T-helper 1 cell treated with Interleukin-12 subunit alpha and Interleukin-12 subunit beta and Interleukin-4 antibody, amounts not matched to agents 30 μg/mL and 1 μg/mL, for 36 hours (primary cell): ENCODE data around the gene TAGLN.

Experiments
- H3K27ac Mint-ChIP-seq: one replicate; pipeline ENCODE4 v1.8.0; 2021; ENCODE audit warnings: mild to moderate bottlenecking, mixed read lengths
- H3K27me3 Mint-ChIP-seq: one replicate; pipeline ENCODE4 v1.8.0; 2021; ENCODE audit warnings: low read depth, mixed read lengths
- H3K36me3 Mint-ChIP-seq: one replicate; pipeline ENCODE4 v1.8.0; 2021; ENCODE audit warnings: low read depth, mixed read lengths
- H3K4me1 Mint-ChIP-seq: one replicate; pipeline ENCODE4 v1.8.0; 2021; ENCODE audit warnings: low read depth, mixed read lengths
- H3K4me3 Mint-ChIP-seq: one replicate; pipeline ENCODE4 v1.8.0; 2021; ENCODE audit warnings: mild to moderate bottlenecking, moderate library complexity, mixed read lengths
- H3K9me3 Mint-ChIP-seq: one replicate; pipeline ENCODE4 v1.8.0; 2021; ENCODE audit warnings: mixed read lengths

TAGLN gene

DNA sequence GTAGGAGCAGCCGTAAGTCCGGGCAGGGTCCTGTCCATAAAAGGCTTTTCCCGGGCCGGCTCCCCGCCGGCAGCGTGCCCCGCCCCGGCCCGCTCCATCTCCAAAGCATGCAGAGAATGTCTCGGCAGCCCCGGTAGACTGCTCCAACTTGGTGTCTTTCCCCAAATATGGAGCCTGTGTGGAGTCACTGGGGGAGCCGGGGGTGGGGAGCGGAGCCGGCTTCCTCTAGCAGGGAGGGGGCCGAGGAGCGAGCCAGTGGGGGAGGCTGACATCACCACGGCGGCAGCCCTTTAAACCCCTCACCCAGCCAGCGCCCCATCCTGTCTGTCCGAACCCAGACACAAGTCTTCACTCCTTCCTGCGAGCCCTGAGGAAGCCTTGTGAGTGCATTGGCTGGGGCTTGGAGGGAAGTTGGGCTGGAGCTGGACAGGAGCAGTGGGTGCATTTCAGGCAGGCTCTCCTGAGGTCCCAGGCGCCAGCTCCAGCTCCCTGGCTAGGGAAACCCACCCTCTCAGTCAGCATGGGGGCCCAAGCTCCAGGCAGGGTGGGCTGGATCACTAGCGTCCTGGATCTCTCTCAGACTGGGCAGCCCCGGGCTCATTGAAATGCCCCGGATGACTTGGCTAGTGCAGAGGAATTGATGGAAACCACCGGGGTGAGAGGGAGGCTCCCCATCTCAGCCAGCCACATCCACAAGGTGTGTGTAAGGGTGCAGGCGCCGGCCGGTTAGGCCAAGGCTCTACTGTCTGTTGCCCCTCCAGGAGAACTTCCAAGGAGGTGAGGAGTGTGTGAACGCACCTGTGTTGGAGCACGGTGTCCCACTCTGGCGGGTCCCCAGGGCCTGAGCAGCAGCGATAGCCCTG is at the start of gene TAGLN:
TAGLN (plus strand) TSS at position 318 of the 863 bp plus-strand sequence. CDS start 3,644 bp downstream, outside the sequence.
- Mint-ChIP-seq H3K9me3 (no peaks in the 10 kb centered on the region), H3K4me1 (no peaks in the 10 kb centered on the region), H3K36me3 (peaks cover 7% of the 10 kb centered on the region), H3K4me3 (no peak within 1 kb of the TSS), H3K27me3 (no peaks in the 10 kb centered on the region), H3K27ac (no peak within 1 kb of the TSS)

GRCh38 chr11:117152066-117152465 is 47.1 kb upstream of the TAGLN start:
- Mint-ChIP-seq H3K27ac (no peak overlapping the region), H3K36me3 (peaks cover 13% of the 10 kb centered on the region), H3K4me3 (no peak overlapping the region), H3K9me3 (no peaks in the 10 kb centered on the region), H3K4me1 (peaks cover 9% of the 10 kb centered on the region), H3K27me3 (no peaks in the 10 kb centered on the region)

DNA sequence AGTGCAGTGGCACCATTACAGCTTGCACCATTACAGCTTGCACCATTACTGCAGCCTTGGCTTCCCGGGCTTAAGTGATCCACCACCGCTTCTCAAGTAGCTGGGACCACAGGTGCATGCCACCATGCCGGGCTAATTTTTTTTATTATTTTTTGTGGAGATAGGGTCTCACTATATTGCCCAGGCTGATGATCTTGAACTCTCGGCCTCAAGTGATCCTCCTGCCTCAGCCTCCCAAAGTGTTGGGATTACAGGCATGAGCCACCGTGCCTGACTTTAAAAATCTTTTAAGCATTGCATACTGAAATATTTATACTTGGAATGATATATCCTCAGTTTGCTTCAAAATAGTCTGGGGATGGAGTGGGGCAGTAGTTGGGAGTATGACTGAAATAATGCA is 44.7 kb upstream of the TAGLN start:
- H3K27me3 Mint-ChIP-seq = no peaks in the 10 kb centered on the region
- H3K36me3 Mint-ChIP-seq = peaks cover 12% of the 10 kb centered on the region
- H3K4me3 Mint-ChIP-seq = no peak overlapping the region
- H3K27ac Mint-ChIP-seq = no peak overlapping the region
- H3K4me1 Mint-ChIP-seq = peaks cover 7% of the 10 kb centered on the region
- H3K9me3 Mint-ChIP-seq = no peaks in the 10 kb centered on the region

DNA sequence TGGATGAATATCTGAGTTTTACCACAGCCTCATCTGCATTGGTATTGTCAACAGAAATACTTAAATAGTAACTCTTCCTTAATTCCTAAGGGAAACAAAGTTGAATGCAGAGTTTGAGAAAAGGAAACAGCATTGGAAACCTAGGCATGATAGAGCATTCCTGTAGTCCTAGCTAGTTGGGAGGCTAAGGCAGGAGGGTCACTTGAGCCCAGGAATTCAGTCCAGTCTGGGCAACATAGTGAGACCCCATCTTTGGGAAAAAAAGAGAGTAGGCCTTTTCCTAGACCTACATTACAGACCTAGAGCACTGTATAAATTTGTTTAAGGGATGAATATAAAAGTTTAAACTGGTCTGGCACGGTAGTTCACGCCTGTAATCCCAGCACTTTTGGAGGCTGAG is 41.7 kb upstream of the TAGLN start:
- Mint-ChIP-seq H3K4me1 (peaks cover 7% of the 10 kb centered on the region), H3K4me3 (no peak overlapping the region), H3K27me3 (no peaks in the 10 kb centered on the region), H3K27ac (no peak overlapping the region), H3K36me3 (peaks cover 17% of the 10 kb centered on the region), H3K9me3 (no peaks in the 10 kb centered on the region)

- Mint-ChIP-seq H3K9me3 (no peaks in the 10 kb centered on the region), H3K4me3 (no peak overlapping the region), H3K4me1 (peaks cover 6% of the 10 kb centered on the region), H3K27ac (no peak overlapping the region), H3K27me3 (no peaks in the 10 kb centered on the region), H3K36me3 (peaks cover 25% of the 10 kb centered on the region)
Measured at GRCh38 chr11:117159892-117160291, 39.3 kb upstream of the TAGLN start.

GRCh38 chr11:117160826-117161225 is 38.3 kb upstream of the TAGLN start:
- H3K4me3 Mint-ChIP-seq = no peak overlapping the region
- peaks cover 6% of the 10 kb centered on the region for H3K4me1 Mint-ChIP-seq
- no peak overlapping the region for H3K27ac Mint-ChIP-seq
- H3K9me3 Mint-ChIP-seq = no peaks in the 10 kb centered on the region
- H3K27me3 Mint-ChIP-seq = no peaks in the 10 kb centered on the region
- H3K36me3 Mint-ChIP-seq = peaks cover 27% of the 10 kb centered on the region

- Mint-ChIP-seq H3K27ac (no peak overlapping the region), H3K36me3 (peaks cover 31% of the 10 kb centered on the region), H3K4me1 (peaks cover 4% of the 10 kb centered on the region)
Measured at GRCh38 chr11:117166491-117166890, 32.7 kb upstream of the TAGLN start.

DNA sequence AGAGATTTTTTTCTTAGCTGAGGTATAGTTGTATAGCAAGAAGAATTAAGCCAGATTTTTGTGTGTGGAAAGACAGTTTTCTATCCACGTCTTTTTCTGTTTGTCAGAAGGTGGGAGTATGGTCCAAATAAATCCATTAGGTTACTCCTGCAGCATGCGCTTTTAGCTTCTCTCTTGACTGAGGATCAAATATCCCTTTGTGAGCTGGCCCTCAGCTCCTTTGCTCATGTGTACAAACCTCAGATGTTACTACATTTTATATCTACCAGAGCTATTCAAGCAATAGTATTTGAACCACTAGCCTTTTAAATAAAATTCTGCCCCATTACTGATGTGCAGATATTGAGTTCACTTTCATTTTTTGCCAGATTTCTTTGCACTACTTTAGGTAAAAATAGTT is 29.4 kb upstream of the TAGLN start:
- no peaks in the 10 kb centered on the region for H3K27me3 Mint-ChIP-seq
- H3K9me3 Mint-ChIP-seq = no peaks in the 10 kb centered on the region
- H3K4me3 Mint-ChIP-seq = no peak overlapping the region
- peaks cover 22% of the 10 kb centered on the region for H3K36me3 Mint-ChIP-seq
- no peak overlapping the region for H3K27ac Mint-ChIP-seq
- H3K4me1 Mint-ChIP-seq = peaks cover 7% of the 10 kb centered on the region

More at GRCh38 chr11:117166491-117166890, 32.7 kb upstream of the TAGLN start:
- Mint-ChIP-seq H3K9me3 (no peaks in the 10 kb centered on the region), H3K4me3 (no peak overlapping the region), H3K27me3 (no peaks in the 10 kb centered on the region)

- Mint-ChIP-seq H3K27me3 (no peaks in the 10 kb centered on the region), H3K9me3 (no peaks in the 10 kb centered on the region), H3K4me3 (no peak overlapping the region), H3K27ac (no peak overlapping the region), H3K36me3 (peaks cover 22% of the 10 kb centered on the region), H3K4me1 (peaks cover 7% of the 10 kb centered on the region)
Measured at GRCh38 chr11:117170210-117170609, 29.0 kb upstream of the TAGLN start.

- no peaks in the 10 kb centered on the region for H3K27me3 Mint-ChIP-seq
- H3K27ac Mint-ChIP-seq = no peak overlapping the region
Measured at GRCh38 chr11:117171007-117171403, 28.2 kb upstream of the TAGLN start.

GRCh38 chr11:117171404-117172061 is 27.6 kb upstream of the TAGLN start:
- H3K27ac Mint-ChIP-seq = no peak overlapping the region
- H3K9me3 Mint-ChIP-seq = no peaks in the 10 kb centered on the region
- H3K4me3 Mint-ChIP-seq = no peak overlapping the region
- peaks cover 18% of the 10 kb centered on the region for H3K36me3 Mint-ChIP-seq
- peaks cover 7% of the 10 kb centered on the region for H3K4me1 Mint-ChIP-seq
- H3K27me3 Mint-ChIP-seq = no peaks in the 10 kb centered on the region

More at GRCh38 chr11:117171007-117171403, 28.2 kb upstream of the TAGLN start:
- Mint-ChIP-seq H3K4me1 (peaks cover 7% of the 10 kb centered on the region), H3K4me3 (no peak overlapping the region), H3K9me3 (no peaks in the 10 kb centered on the region), H3K36me3 (peaks cover 18% of the 10 kb centered on the region)

GRCh38 chr11:117172724-117173421 is 26.3 kb upstream of the TAGLN start:
- H3K4me3 Mint-ChIP-seq = no peak overlapping the region
- H3K9me3 Mint-ChIP-seq = no peaks in the 10 kb centered on the region
- no peaks in the 10 kb centered on the region for H3K27me3 Mint-ChIP-seq
- peaks cover 8% of the 10 kb centered on the region for H3K4me1 Mint-ChIP-seq
- peaks cover 12% of the 10 kb centered on the region for H3K36me3 Mint-ChIP-seq
- no peak overlapping the region for H3K27ac Mint-ChIP-seq

DNA sequence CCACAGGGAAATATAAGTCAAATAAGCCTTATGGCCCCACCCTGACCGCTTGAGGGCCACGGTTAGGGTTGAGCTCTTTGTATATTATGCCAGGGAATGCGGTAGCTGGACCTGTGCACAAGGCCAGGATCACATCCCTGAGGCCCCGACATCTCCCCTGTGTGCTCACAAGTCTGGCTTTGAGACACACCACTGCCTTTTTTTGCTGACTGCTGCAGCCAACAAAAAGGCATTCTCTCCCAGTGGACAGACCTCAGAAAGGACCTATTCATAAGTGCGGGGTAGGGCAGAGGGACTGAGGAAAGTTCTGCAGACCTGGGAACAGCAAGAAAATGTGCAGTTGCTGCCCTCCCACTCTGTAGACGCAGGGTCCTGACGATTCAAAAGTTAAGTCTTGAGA is 24.1 kb upstream of the TAGLN start:
- H3K36me3 Mint-ChIP-seq = peaks cover 8% of the 10 kb centered on the region
- H3K4me3 Mint-ChIP-seq = no peak overlapping the region
- peaks cover 22% of the 10 kb centered on the region for H3K4me1 Mint-ChIP-seq
- H3K9me3 Mint-ChIP-seq = no peaks in the 10 kb centered on the region
- H3K27me3 Mint-ChIP-seq = no peaks in the 10 kb centered on the region
- H3K27ac Mint-ChIP-seq = peak overlapping the region; percentile 36

- H3K27me3 Mint-ChIP-seq = no peaks in the 10 kb centered on the region
- H3K9me3 Mint-ChIP-seq = no peaks in the 10 kb centered on the region
Measured at GRCh38 chr11:117175781-117176180, 23.4 kb upstream of the TAGLN start.

More at GRCh38 chr11:117175781-117176180, 23.4 kb upstream of the TAGLN start:
- Mint-ChIP-seq H3K4me1 (peaks cover 27% of the 10 kb centered on the region), H3K4me3 (no peak overlapping the region), H3K27ac (no peak overlapping the region), H3K36me3 (peaks cover 8% of the 10 kb centered on the region)
